ENCODE data around the gene CISD3.

Gene CISD3

DNA sequence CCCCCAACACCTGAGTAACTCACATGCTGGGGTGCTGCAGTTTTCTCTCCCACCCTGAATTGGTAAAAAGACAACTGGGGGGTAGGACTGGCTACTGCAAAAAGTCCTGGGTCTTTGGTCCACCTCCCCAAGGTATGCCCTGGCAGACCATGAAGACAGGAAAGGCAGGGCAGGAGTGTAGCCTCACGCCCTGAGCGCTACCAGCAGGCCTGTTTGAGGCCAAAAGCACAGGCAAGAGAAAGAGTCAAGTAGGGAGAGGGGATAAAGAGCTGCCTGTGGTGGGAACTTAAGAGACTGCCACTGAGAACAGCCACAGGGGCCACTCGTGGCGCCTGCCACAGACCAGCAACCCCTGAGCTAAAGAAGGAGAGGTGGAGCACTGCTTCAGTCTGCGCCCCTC, 36.2 kb downstream of the CISD3 start:
- DNase-seq (ENCODE audit: low read depth in 3 of 3, low spot score in 1 of 3) = no peak

DNA sequence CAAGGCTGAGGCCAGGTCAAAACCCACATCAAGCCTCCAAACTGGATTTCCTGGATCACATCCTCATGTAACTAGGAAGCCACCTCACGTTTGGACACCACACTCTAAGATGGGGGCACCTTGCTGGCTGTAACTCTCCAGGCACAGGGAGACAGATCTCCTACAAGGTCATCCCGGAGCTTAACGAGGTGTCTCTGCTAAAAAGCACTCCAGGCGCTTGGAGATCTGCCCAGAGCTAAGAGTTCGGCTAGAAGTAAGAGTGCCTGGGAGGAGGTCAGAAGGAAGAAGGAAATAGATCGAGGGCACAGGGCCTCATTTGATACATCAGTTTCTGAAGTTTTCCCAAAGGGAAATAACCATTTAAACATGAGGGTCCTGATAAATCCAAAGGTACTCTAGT, 38.3 kb downstream of the CISD3 start:
- DNase-seq (ENCODE audit: low read depth in 3 of 3, low spot score in 1 of 3) = no peak

DNA sequence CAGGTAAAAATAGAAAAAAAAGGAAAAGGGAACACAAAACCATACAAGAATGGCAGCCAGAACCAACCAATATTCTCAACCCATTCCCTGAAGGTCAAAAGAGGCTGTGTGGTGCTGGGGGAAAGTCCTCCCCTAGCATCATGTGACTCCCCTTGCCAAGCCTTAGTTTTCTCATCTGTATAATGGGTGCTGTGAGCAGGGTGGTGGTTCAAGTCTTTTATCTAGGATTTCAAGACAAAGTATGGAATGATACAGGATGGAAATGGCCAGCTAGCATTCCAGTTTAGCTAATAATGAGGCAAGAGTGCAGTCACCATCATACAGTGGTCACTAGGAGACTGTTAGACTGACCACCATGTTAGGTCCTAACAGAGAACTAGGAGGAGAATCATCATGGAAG, 43.1 kb downstream of the CISD3 start:
- no peak for DNase-seq (ENCODE audit: low read depth in 3 of 3, low spot score in 1 of 3)

DNA sequence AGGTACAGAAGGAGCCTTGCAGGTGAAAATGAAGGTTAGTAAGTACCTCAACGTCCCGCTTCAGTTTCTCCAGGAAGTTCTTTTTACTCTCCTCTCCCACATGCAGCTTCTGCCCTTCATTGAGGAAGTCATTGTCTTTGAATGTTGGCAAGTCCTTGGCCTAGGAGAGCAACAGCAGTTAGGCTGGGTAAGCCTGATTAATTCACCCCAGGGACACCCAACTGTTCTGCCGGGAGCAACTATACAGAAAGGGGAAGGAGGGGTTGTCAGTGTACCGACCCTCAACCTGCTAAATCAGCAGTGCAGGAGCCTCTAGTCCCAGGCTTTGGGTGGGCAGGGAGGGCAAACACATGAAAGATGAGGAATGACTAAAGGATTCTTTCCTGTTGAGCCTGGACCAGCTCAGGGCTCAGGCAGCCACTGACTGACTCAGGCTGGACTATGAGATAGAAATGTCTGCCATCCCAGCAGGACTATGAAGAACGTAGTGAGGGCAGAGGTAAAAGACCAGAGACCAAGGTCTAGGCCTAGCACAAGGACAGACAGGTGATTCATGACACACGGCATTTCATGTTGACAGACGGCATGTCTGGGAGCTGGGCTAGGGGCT, 47.6 kb downstream of the CISD3 start:
- DNase-seq (ENCODE audit: low read depth in 3 of 3, low spot score in 1 of 3) = no peak

DNA sequence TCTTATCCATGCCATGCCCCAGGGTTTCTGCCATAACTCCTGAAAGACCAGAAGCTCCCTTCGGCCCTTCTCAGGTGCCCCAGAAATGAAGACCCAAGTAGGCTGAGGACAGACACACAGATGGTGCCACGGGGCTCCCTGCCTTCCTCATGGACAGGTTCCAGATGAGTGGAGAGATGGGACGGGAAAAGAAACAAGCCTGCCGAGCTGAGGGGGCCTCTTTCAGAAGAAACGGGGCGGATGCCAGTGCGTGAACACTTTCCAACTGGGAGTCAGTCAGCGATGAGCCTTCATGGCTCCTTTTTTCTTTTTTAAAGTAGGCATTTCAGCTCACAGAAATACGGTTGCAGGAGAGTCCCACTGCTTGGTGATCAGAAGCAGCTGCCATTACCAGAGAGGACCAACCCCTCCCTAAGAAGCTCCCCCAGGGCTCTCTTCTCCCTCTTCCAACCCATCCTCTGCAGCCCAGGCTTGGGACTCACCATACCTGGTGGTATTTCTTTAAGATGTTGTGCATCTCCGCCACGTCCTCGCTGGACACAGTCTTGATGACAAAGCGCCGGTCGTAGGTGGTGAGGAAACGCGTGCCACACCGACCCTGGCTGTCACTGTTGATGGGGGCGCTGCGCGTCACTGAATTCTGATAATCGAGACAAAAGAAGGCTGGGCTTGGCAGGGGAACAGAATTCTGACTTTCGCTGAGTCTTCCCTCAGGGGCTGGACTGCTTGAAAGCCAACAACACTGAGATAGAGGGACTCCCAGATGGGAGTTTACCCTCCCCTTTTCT, 50.0 kb downstream of the CISD3 start:
- DNase-seq (ENCODE audit: low read depth in 3 of 3, low spot score in 1 of 3) = no peak

DNA sequence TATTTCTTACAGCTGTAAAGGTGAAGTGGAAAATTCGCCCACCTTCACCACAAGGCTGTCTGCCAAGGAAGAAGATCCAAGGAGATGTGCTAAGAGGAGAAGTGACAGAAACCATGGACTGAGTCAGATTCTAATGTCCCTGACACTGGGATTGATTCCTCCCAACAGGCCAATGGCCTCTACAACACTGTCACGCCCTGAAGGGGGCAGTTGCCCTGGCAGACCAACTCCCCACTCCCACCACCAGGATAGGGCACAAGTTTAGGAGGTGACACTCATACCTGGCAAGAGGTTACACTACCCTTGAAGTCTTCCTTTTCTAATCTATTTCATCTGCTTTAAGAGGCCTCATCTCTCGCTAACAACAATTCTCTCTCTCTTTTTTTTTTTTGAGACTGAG, 53.1 kb downstream of the CISD3 start:
- no peak for DNase-seq (ENCODE audit: low read depth in 3 of 3, low spot score in 1 of 3)
